SK-N-SH (cell line): ENCODE measurements around the gene GNAS-AS1. TPM values are rescaled to one million over a fixed set of nuclear protein-coding genes. Genes with fewer than 3 reads are reported as not detected.
A peak's percentile ranks its signal among the peaks of the same experiment; 100 is the strongest.

ENCODE experiments used
- CTCF ChIA-PET: fragments of 300-600, 350-600 bp; formaldehyde crosslinking; extraction: SDS; loops from one replicate; lab custom pipeline; 2021; lab: Yijun Ruan, JAX
- POLR2A ChIA-PET: fragments of 350-600 bp; sonication (Branson Sonifier 250); formaldehyde crosslinking; extraction: SDS; loops from one replicate; lab custom pipeline; 2020; ENCODE audit warnings: antibody characterized with exemption, inconsistent platforms; lab: Yijun Ruan, JAX
- DNase-seq: peaks from one replicate; pipeline ENCODE4 v3.0.0; 2012
- H2AFZ ChIP-seq: fragments of 200-600 bp; sonication (generic); 2 replicates; pipeline ENCODE4 v1.8.1; 2016; ENCODE audit warnings: antibody characterized with exemption, mild to moderate bottlenecking, low read depth
- H3F3A ChIP-seq: fragments of 200-600 bp; sonication (generic); replicated peaks from 2 replicates; pipeline ENCODE3; 2016; ENCODE audit warnings: antibody characterized with exemption, mild to moderate bottlenecking; ENCODE audit not compliant: insufficient read depth
- H3K27ac ChIP-seq, 2 experiments: fragments of 200-500 bp in 1 of 2; fragments of 200-600 bp in 1 of 2; sonication (Bioruptor generic) in 1 of 2; sonication (generic), shearing (Covaris generic) in 1 of 2; 2 replicates each; pipeline versions ENCODE4 v1.5.1 to v1.6.1; 2014 to 2016; ENCODE audit warnings: low read depth in 2 of 2, inconsistent platforms in 1 of 2, low read length in 1 of 2, mild to moderate bottlenecking in 1 of 2, mixed read lengths in 1 of 2
- H3K27me3 ChIP-seq: fragments of 200-600 bp; sonication (generic), shearing (Covaris generic); 2 replicates; pipeline ENCODE4 v1.6.1; 2016; ENCODE audit warnings: mixed run types; ENCODE audit not compliant: insufficient read depth
- H3K36me3 ChIP-seq, 2 experiments: fragments of 200-500 bp in 1 of 2; fragments of 200-600 bp in 1 of 2; sonication (Bioruptor generic) in 1 of 2; sonication (generic) in 1 of 2; replicated peaks in 1 of 2; 2 replicates each; pipeline versions ENCODE3 to v1.5.1; 2014 to 2016; ENCODE audit warnings: low read length in 1 of 2, mild to moderate bottlenecking in 1 of 2; ENCODE audit not compliant: insufficient read depth in 2 of 2, control insufficient read depth in 1 of 2
- H3K4me1 ChIP-seq, 2 experiments: fragments of 200-500 bp in 1 of 2; fragments of 200-600 bp in 1 of 2; sonication (Bioruptor generic) in 1 of 2; sonication (generic), shearing (Covaris generic) in 1 of 2; 2 replicates each; pipeline versions ENCODE4 v1.5.1 to v1.6.1; 2014 to 2016; ENCODE audit warnings: low read depth in 1 of 2, low read length in 1 of 2, mixed run types in 1 of 2; ENCODE audit not compliant: insufficient read depth in 2 of 2, control insufficient read depth in 1 of 2
- H3K4me2 ChIP-seq: fragments of 200-600 bp; sonication (generic), shearing (Covaris generic); 2 replicates; pipeline ENCODE4 v1.6.1; 2017; ENCODE audit warnings: mixed run types
- H3K4me3 ChIP-seq, 2 experiments: fragments of 200-500 bp in 1 of 2; fragments of 200-600 bp in 1 of 2; sonication (Bioruptor generic) in 1 of 2; sonication (generic), shearing (Covaris generic) in 1 of 2; 2 replicates each; pipeline versions ENCODE4 v1.5.1 to v1.8.1; 2014 to 2016; ENCODE audit warnings: low read depth in 2 of 2, inconsistent platforms in 1 of 2, low read length in 1 of 2, mild to moderate bottlenecking in 1 of 2, mixed read lengths in 1 of 2, moderate library complexity in 1 of 2
- H3K79me2 ChIP-seq: fragments of 200-600 bp; sonication (generic); 2 replicates; pipeline ENCODE4 v1.8.1; 2017; ENCODE audit warnings: mild to moderate bottlenecking; ENCODE audit not compliant: insufficient read depth
- H3K9ac ChIP-seq: fragments of 200-600 bp; sonication (generic); 2 replicates; pipeline ENCODE4 v1.6.1; 2017; ENCODE audit warnings: mixed run types
- H3K9me2 ChIP-seq: fragments of 200-600 bp; sonication (generic); 2 replicates; pipeline ENCODE4 v1.6.1; 2017; ENCODE audit warnings: mixed run types
- H3K9me3 ChIP-seq: fragments of 200-600 bp; sonication (generic); 2 replicates; pipeline ENCODE4 v1.6.1; 2017; ENCODE audit warnings: mixed run types, mild to moderate bottlenecking, moderate library complexity
- H4K20me1 ChIP-seq: fragments of 200-600 bp; sonication (generic); 2 replicates; pipeline ENCODE4 v1.6.1; 2017; ENCODE audit warnings: mild to moderate bottlenecking, mixed run types; ENCODE audit not compliant: insufficient read depth
- ELF1 ChIP-seq: IDR thresholded peaks from 2 replicates; pipeline ENCODE4 v1.4.0; 2012
- EZH2phosphoT487 ChIP-seq: fragments of 200-600 bp; sonication (generic); IDR thresholded peaks from 2 replicates; pipeline ENCODE4 v1.6.1; 2017; ENCODE audit warnings: low read depth, mixed run types, mild to moderate bottlenecking, antibody characterized with exemption, moderate library complexity, borderline replicate concordance
- FOSL2 ChIP-seq: IDR thresholded peaks from 2 replicates; pipeline ENCODE4 v1.4.0; 2012; ENCODE audit warnings: low read depth, mild to moderate bottlenecking, moderate library complexity, borderline replicate concordance
- FOXJ3 ChIP-seq: sonication (generic); formaldehyde crosslinking; IDR thresholded peaks from 2 replicates; pipeline ENCODE4 v1.5.1; 2020; ENCODE audit warnings: mild to moderate bottlenecking, missing genetic modification reagents
- GABPA ChIP-seq: IDR thresholded peaks from 2 replicates; pipeline ENCODE4 v1.4.0; 2012; ENCODE audit warnings: low read depth, mild to moderate bottlenecking
- GATA2 ChIP-seq: sonication (generic); formaldehyde crosslinking; IDR thresholded peaks from 2 replicates; pipeline ENCODE4 v1.5.0; 2020; ENCODE audit warnings: mild to moderate bottlenecking, missing genetic modification reagents
- JUND ChIP-seq: IDR thresholded peaks from 2 replicates; pipeline ENCODE4 v1.4.0; 2012
- MEF2A ChIP-seq: IDR thresholded peaks from 2 replicates; pipeline ENCODE4 v1.4.0; 2012; ENCODE audit warnings: low read depth, borderline replicate concordance
- MXI1 ChIP-seq: IDR thresholded peaks from 2 replicates; pipeline ENCODE4 v1.6.1; 2012; ENCODE audit warnings: mild to moderate bottlenecking, low read depth, low read length, improper control_type of control experiment
- NRF1 ChIP-seq: IDR thresholded peaks from 2 replicates; pipeline ENCODE4 v1.6.1; 2012; ENCODE audit warnings: low read depth, mild to moderate bottlenecking, low read length
- POLR2AphosphoS5 ChIP-seq: IDR thresholded peaks from 2 replicates; pipeline ENCODE4 v1.6.1; 2012; ENCODE audit warnings: low read depth, low read length
- REST ChIP-seq: IDR thresholded peaks from 2 replicates; pipeline ENCODE4 v1.6.1; 2012; ENCODE audit warnings: mild to moderate bottlenecking, low read depth, low read length, moderate library complexity
- RXRA ChIP-seq: IDR thresholded peaks from 2 replicates; pipeline ENCODE4 v1.4.0; 2012; ENCODE audit warnings: low read depth, mild to moderate bottlenecking, borderline replicate concordance
- SIN3A ChIP-seq: IDR thresholded peaks from 2 replicates; pipeline ENCODE4 v1.6.1; 2012; ENCODE audit warnings: low read depth, mild to moderate bottlenecking, low read length, moderate library complexity, borderline replicate concordance
- TAF1 ChIP-seq: IDR thresholded peaks from 2 replicates; pipeline ENCODE4 v1.6.1; 2012; ENCODE audit warnings: low read depth, mild to moderate bottlenecking, low read length, moderate library complexity, borderline replicate concordance
- YY1 ChIP-seq: IDR thresholded peaks from 2 replicates; pipeline ENCODE4 v1.4.0; 2012; ENCODE audit warnings: low read depth, mild to moderate bottlenecking
- WGBS: methylation state at CpG from one replicate; pipeline ENCODE4 v1.1.6; 2017; ENCODE audit warnings: low lambda C conversion rate; 5-methylcytosine and 5-hydroxymethylcytosine counted together
- polyA plus RNA-seq, 3 experiments: library from polyadenylated mRNA; depleted of rRNA; stranded (reverse); fragments of >200 nt; gene quantifications; 2 replicates each; pipeline ENCODE4 v1.2.3, GENCODE V29; 2012
- TF ChIP-seq, protein P1 (sequence below): IDR thresholded peaks from 2 replicates; pipeline ENCODE4; 2012
- TF ChIP-seq, protein P2 (sequence below): IDR thresholded peaks from 2 replicates; pipeline ENCODE4 v1.4.0; 2012; ENCODE audit warnings: low read depth, borderline replicate concordance

Gene GNAS-AS1
- polyA plus RNA-seq, 1 of the 3 experiments (the other 2 are of a cell fraction): 1.5 TPM

DNA sequence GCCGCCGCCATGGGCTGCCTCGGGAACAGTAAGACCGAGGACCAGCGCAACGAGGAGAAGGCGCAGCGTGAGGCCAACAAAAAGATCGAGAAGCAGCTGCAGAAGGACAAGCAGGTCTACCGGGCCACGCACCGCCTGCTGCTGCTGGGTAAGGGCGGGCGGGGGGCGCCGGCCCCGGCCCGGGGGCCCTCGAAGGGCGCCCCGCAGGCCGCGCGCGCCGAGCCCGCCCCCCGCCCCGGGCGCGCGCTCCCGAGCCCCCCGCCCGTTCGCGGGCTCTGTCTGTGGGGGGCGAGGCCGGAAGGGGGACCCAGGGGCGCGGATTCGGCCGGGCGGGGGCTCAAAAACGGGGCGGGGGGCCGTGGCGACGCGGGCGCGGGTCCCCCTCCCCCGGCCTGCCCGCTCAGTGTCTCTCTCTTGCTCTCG lies 41.0 kb upstream of the GNAS-AS1 start:
- peaks cover 27 to 33% of the 10 kb centered on the region in 2 experiments; a peak in 3 of 4 replicates for H3K4me1 ChIP-seq
- peaks cover 15% of the 10 kb centered on the region in 2 experiments for H3K36me3 ChIP-seq
- H3K9ac ChIP-seq: peak overlapping the region; percentile 97
- H4K20me1 ChIP-seq: peaks cover 40% of the 10 kb centered on the region
- peak; percentile 82 for DNase-seq
- TF ChIP-seq YY1 (no peak), FOXJ3 (CRISPR knock-in tag) (no peak), REST (no peak), NRF1 (no peak), MXI1 (no peak), ELF1 (no peak), JUND (no peak), EZH2phosphoT487 (no peak), POLR2AphosphoS5 (no peak), FOSL2 (no peak), MEF2A (no peak), SIN3A (no peak), GABPA (no peak), TAF1 (no peak), RXRA (no peak), GATA2 (CRISPR knock-in tag) (no peak)
- TF ChIP-seq, protein P1, sequence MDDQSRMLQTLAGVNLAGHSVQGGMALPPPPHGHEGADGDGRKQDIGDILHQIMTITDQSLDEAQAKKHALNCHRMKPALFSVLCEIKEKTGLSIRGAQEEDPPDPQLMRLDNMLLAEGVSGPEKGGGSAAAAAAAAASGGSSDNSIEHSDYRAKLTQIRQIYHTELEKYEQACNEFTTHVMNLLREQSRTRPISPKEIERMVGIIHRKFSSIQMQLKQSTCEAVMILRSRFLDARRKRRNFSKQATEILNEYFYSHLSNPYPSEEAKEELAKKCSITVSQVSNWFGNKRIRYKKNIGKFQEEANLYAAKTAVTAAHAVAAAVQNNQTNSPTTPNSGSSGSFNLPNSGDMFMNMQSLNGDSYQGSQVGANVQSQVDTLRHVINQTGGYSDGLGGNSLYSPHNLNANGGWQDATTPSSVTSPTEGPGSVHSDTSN: no peak
- TF ChIP-seq, protein P2, sequence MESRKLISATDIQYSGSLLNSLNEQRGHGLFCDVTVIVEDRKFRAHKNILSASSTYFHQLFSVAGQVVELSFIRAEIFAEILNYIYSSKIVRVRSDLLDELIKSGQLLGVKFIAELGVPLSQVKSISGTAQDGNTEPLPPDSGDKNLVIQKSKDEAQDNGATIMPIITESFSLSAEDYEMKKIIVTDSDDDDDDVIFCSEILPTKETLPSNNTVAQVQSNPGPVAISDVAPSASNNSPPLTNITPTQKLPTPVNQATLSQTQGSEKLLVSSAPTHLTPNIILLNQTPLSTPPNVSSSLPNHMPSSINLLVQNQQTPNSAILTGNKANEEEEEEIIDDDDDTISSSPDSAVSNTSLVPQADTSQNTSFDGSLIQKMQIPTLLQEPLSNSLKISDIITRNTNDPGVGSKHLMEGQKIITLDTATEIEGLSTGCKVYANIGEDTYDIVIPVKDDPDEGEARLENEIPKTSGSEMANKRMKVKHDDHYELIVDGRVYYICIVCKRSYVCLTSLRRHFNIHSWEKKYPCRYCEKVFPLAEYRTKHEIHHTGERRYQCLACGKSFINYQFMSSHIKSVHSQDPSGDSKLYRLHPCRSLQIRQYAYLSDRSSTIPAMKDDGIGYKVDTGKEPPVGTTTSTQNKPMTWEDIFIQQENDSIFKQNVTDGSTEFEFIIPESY: no peak
- peaks cover 60% of the 10 kb centered on the region for H3K79me2 ChIP-seq
- H3K9me2 ChIP-seq: no peaks in the 10 kb centered on the region
- H3K4me2 ChIP-seq: peak overlapping the region; percentile 70; the same call in 1 of the 2 replicates
- WGBS: 3% methylated on average over 13 of the region's 55 CpGs
- no peaks in the 10 kb centered on the region for H3K27me3 ChIP-seq
- H3K9me3 ChIP-seq: no peaks in the 10 kb centered on the region
- H3K4me3 ChIP-seq: peak overlapping the region; percentile 69 to 77
- no peak overlapping the region for H2AFZ ChIP-seq
- POLR2A ChIA-PET: interaction anchor here (1.0 to 1.4 kb wide), 6 partner anchors 12 to 140 kb away, joined by 3 to 11 read pairs (median 4); partner anchors contain the start of gene ATP5F1E
- peak overlapping the region; percentile 92 to 97 for H3K27ac ChIP-seq
- peaks cover 12% of the 10 kb centered on the region for H3F3A ChIP-seq
- CTCF ChIA-PET: interaction anchor here (1.0 kb wide), 1 partner anchor 12 kb away, joined by 4 read pairs; no protein-coding TSS in a partner anchor
